Mucosa of rectum (tissue), 2 donors: ENCODE results near the gene GID4.
A peak's percentile ranks its signal among the peaks of the same experiment; 100 is the strongest.
"Not testable (repeated sequence)": the region's sequence is repeated elsewhere in the genome, so short reads cannot be mapped to it uniquely, and the experiment has no call there.

Experiments
- H3K27ac ChIP-seq, 2 donors: one replicate each; pipeline ENCODE4 v1.7.0; 2013; ENCODE audit warnings: inconsistent platforms in 2 of 2, low read depth in 2 of 2, low read length in 2 of 2
- H3K27me3 ChIP-seq, 2 donors: one replicate each; pipeline ENCODE4 v1.7.0; 2013; ENCODE audit warnings: low read length in 2 of 2; ENCODE audit not compliant: control insufficient read depth in 2 of 2, insufficient read depth in 2 of 2
- H3K36me3 ChIP-seq, 2 donors: one replicate each; pipeline ENCODE4 v1.7.0; 2013; ENCODE audit warnings: low read length in 2 of 2; ENCODE audit not compliant: control insufficient read depth in 2 of 2, insufficient read depth in 2 of 2
- H3K4me1 ChIP-seq, 2 donors: one replicate each; pipeline ENCODE4 v1.7.0; 2013; ENCODE audit warnings: low read length in 2 of 2, mild to moderate bottlenecking in 1 of 2; ENCODE audit not compliant: control insufficient read depth in 2 of 2, insufficient read depth in 2 of 2
- H3K4me3 ChIP-seq, 2 donors: one replicate each; pipeline ENCODE4 v1.7.0; 2013; ENCODE audit warnings: low read length in 2 of 2
- H3K9ac ChIP-seq, 2 donors: one replicate each; pipeline ENCODE4 v1.7.0; 2013; ENCODE audit warnings: low read length in 2 of 2, low read depth in 1 of 2, mild to moderate bottlenecking in 1 of 2
- H3K9me3 ChIP-seq, 2 donors: one replicate each; pipeline ENCODE4 v1.7.0; 2013; ENCODE audit warnings: low read length in 2 of 2; ENCODE audit not compliant: control insufficient read depth in 2 of 2
- donor health status: healthy.
- donor health status: Normal muscosa, but diverticular disease.

Gene GID4

DNA sequence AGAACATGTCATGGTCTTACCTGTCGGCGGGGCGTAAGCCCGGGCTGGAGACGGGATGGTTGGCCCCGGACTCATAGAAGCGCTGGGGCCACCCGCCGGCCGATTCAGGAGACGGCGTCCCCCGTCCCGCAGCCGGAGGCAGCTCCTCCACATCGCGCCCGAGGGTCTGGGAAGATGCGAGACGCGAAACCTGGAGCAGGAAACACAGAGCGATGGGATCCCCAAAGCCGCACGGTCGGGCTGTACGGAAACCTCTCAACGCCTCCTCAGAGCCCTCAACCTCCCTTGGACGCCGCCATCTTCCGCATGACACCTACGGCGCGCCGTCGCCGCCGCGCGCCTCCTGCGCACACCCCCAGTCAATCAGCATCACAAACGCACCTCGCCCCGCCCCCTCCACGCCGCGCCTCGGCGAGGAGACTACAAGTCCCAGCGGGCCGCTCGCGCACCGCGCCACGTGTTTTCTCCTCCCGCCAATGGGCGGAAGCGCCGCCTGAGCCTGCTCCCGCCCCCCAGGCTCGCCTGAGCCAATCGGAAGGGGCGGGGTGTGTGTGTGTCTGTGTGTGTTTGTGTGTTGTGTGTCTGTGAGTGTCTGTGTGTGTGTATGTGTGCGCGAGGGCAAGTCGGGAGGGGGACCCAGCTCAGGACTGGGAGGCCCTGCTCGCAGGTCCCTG is at the start of gene GID4, which contains the start of gene ATPAF2:
Gene GID4, plus strand, starts transcription at position 548 of the 674 bp plus-strand sequence. Its CDS starts 57 bp downstream, at position 605.
Gene ATPAF2, minus strand, starts transcription at position 308 of the 674 bp plus-strand sequence. Its CDS starts 155 bp downstream, at position 153.
- H3K27me3 ChIP-seq: no peaks in the 10 kb centered on the region
- H3K4me3 ChIP-seq: peak within 1 kb of the TSS; percentile 90 to 94
- peaks cover 21% of the 10 kb centered on the region in 2 donors for H3K4me1 ChIP-seq
- no peaks in the 10 kb centered on the region for H3K9me3 ChIP-seq
- peak within 1 kb of the TSS; percentile 82 to 91 for H3K9ac ChIP-seq
- no peaks in the 10 kb centered on the region for H3K36me3 ChIP-seq
- peak within 1 kb of the TSS; percentile 62 to 77 for H3K27ac ChIP-seq

GRCh38 chr17:17989618-17990017 is 49.6 kb upstream of the GID4 start:
- H3K27me3 ChIP-seq: no peaks in the 10 kb centered on the region
- H3K27ac ChIP-seq: no peak overlapping the region

DNA sequence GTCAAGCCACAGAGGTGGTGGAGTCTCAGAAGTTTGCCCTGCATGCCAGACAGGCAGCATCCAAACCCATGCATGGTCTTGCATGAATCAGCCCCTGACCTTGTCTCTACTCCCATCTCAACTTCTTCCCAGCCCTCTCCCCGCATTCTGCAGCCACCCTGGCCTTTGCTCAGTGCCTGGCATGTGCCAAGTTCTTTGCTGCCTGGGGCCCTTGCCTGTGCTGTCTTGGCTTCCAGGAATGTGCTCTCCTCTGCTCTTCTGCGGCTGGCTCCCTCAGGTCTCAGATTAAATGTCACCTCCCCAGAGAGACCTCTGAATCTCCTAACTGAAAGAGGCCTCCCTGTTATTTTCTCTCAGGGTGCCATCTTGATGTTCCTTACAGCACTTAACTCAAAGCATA is 48.9 kb upstream of the GID4 start:
- Histone ChIP-seq H3K36me3 (no peaks in the 10 kb centered on the region), H3K9ac (no peak overlapping the region), H3K9me3 (no peaks in the 10 kb centered on the region), H3K27me3 (no peaks in the 10 kb centered on the region), H3K4me1 (no peaks in the 10 kb centered on the region), H3K4me3 (no peak overlapping the region), H3K27ac (no peak overlapping the region)

More at GRCh38 chr17:17989618-17990017, 49.6 kb upstream of the GID4 start:
- no peaks in the 10 kb centered on the region for H3K36me3 ChIP-seq
- no peaks in the 10 kb centered on the region for H3K4me1 ChIP-seq
- no peak overlapping the region for H3K9ac ChIP-seq
- no peak overlapping the region for H3K4me3 ChIP-seq
- H3K9me3 ChIP-seq: no peaks in the 10 kb centered on the region

- no peak overlapping the region for H3K27ac ChIP-seq
- H3K9me3 ChIP-seq: no peaks in the 10 kb centered on the region
- no peak overlapping the region for H3K4me3 ChIP-seq
- H3K36me3 ChIP-seq: no peaks in the 10 kb centered on the region
- no peaks in the 10 kb centered on the region for H3K4me1 ChIP-seq
- H3K9ac ChIP-seq: no peak overlapping the region
- H3K27me3 ChIP-seq: no peaks in the 10 kb centered on the region
Observed at GRCh38 chr17:17993366-17993765, 45.8 kb upstream of the GID4 start.

- Histone ChIP-seq H3K9me3 (no peaks in the 10 kb centered on the region), H3K9ac (no peak overlapping the region), H3K27me3 (no peaks in the 10 kb centered on the region), H3K4me1 (no peaks in the 10 kb centered on the region), H3K36me3 (no peaks in the 10 kb centered on the region), H3K4me3 (no peak overlapping the region), H3K27ac (no peak overlapping the region)
Observed at GRCh38 chr17:17993852-17994251, 45.4 kb upstream of the GID4 start.

DNA sequence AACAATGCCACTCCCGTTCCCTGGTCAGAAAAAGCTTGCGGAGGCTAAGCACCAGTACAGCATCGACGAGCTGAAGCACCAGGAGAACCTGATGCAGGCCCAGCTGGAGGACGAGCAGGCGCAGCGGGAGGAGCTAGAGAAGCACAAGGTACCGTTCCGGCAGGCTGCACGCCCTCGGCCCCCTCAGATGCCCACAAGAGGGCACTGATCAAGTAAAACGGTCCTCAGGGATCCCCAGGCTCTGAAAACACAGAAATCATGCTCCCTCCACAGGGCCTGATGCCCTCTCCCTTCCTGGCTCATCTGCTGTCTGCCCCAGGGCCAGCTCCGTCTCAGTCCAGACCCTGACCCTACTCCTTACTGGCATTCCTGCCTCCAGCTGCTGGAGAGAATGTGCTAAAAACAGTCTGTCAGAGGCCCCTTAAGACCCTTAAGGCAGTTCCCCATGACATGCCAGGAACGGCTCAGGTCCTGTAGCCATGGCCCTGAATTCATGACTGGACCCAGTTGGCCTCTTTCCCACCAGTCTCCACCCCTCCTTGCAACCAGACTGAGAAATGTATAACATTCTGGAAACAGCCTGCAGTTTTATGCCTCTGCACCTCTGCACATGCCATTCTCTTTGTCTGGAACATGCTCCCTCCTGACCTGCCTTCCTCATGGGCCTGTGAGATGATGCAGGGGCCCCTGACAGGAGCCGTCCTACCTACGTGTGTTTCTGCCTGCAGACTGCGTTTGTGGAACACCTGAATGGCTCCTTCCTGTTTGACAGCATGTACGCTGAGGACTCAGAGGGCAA is 44.7 kb upstream of the GID4 start:
- H3K9ac ChIP-seq: no peak overlapping the region
- H3K27me3 ChIP-seq: no peaks in the 10 kb centered on the region
- no peaks in the 10 kb centered on the region for H3K4me1 ChIP-seq
- no peak overlapping the region for H3K4me3 ChIP-seq
- H3K36me3 ChIP-seq: no peaks in the 10 kb centered on the region
- H3K9me3 ChIP-seq: no peaks in the 10 kb centered on the region
- H3K27ac ChIP-seq: no peak overlapping the region

DNA sequence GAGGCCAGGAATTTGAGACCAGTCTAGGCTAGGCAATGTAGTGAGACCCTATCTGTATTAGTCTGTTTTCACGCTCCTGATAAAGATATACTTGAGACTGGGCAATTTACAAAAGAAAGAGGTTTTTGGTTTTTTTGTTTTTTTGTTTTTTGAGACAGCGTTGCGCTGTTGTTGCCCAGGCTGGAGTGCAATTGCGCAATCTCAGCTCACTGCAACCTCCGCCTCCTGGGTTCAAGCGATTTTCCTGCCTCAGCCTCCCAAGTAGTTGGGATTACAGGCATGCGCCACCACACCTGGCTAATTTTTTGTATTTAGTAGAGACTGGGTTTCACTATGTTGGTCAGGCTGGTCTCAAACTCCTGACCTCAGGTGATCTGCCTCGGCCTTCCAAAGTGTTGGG is 43.3 kb upstream of the GID4 start:
- not testable (repeated sequence) for H3K27ac ChIP-seq, H3K9me3 ChIP-seq, H3K36me3 ChIP-seq, H3K9ac ChIP-seq, H3K27me3 ChIP-seq, H3K4me1 ChIP-seq, H3K4me3 ChIP-seq

- Histone ChIP-seq H3K4me3 (no peak overlapping the region), H3K9me3 (no peaks in the 10 kb centered on the region), H3K36me3 (no peaks in the 10 kb centered on the region), H3K27ac (no peak overlapping the region), H3K27me3 (no peaks in the 10 kb centered on the region), H3K4me1 (no peaks in the 10 kb centered on the region), H3K9ac (no peak overlapping the region)
Observed at GRCh38 chr17:17998934-17999333, 40.3 kb upstream of the GID4 start.

DNA sequence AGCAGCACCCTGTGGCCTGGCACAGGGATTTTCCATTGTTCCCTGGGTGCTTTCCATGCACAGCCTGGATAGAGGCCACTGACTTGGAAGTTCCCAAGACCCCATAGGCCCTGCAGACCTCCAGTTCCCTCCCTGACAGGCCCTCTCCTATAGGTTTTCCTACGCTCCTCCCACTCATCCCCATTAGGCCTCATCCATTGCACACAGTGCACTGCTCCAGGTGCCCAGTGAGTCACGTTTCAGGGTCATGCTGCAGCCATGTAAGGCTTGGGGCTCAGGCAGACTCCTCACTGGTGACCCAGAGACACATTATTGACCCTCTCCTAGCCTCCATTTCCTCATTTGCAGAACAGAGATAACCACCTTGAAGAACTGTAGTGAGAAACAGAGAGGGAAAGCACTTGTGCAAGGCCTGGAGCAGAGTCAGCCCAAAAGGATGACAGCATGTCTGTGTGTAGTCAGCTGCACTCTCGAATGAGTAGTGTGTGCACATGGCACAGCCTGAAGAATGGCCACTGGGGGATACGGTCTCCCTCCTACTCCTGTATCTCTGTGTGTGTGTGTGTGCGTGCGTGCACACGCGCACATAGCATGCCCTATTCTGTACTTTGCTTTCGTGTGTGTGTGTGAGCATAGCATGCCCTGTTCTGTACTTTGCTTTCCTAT is 39.7 kb upstream of the GID4 start:
- no peaks in the 10 kb centered on the region for H3K27me3 ChIP-seq
- H3K36me3 ChIP-seq: no peaks in the 10 kb centered on the region
- no peak overlapping the region for H3K4me3 ChIP-seq
- H3K4me1 ChIP-seq: no peaks in the 10 kb centered on the region
- H3K9me3 ChIP-seq: no peaks in the 10 kb centered on the region
- H3K9ac ChIP-seq: no peak overlapping the region
- no peak overlapping the region for H3K27ac ChIP-seq

- H3K27ac ChIP-seq: no peak overlapping the region
- H3K9ac ChIP-seq: no peak overlapping the region
- H3K4me3 ChIP-seq: no peak overlapping the region
- H3K27me3 ChIP-seq: no peaks in the 10 kb centered on the region
- H3K36me3 ChIP-seq: no peaks in the 10 kb centered on the region
- H3K9me3 ChIP-seq: no peaks in the 10 kb centered on the region
- H3K4me1 ChIP-seq: no peaks in the 10 kb centered on the region
Observed at GRCh38 chr17:18000030-18000408, 39.2 kb upstream of the GID4 start.
